ENCODE data around the gene WWOX.

GRCh38 chr16:79250502-79251098 lies 1151.1 kb downstream of the WWOX start:
- no peak for TF ChIP-seq CTCF (IDR thresholded peaks at IDR 0.05; ENCODE audit: low read length)
- no peak for TF ChIP-seq EZH2 (optimal IDR thresholded peaks at IDR 0.05; ENCODE audit: low read depth, low read length)
- no peak for TF ChIP-seq EZH2phosphoT487 (IDR thresholded peaks at IDR 0.05; ENCODE audit: low read length)

All from MM.1S (cell line).